Measurements from ENCODE around the gene KCNMA1. TPM values are rescaled to one million over a fixed set of nuclear protein-coding genes. Genes with fewer than 3 reads are reported as not detected.
A peak's percentile ranks its signal among the peaks of the same experiment; 100 is the strongest.

KCNMA1 gene
- total and polyA plus RNA-seq, 9 of the 15 experiments (the other 6 are each of a cell fraction or from before 2014, with no cell fraction given), result 0.01 to 0.95 (median 0.15) TPM; not detected in 4

GRCh38 chr10:76962851-76963250 is 674.8 kb downstream of the KCNMA1 start:
- 0% methylated on average over 4 of the region's 4 CpGs for WGBS (ENCODE audit: insufficient coverage, low coverage, missing lambda C conversion rate)
- ChIA-PET CTCF (ENCODE audit: low intra/inter-chr PET ratio) (no interaction called here), POLR2A (no interaction called here)
- Histone ChIP-seq H3K27ac (ENCODE audit: extremely low read depth, low read depth, low read length) (no peak overlapping the region), H3K4me2 (ENCODE audit: insufficient read depth, low read length) (no peak overlapping the region), H3K27me3 (ENCODE audit: control insufficient read depth in 2 of 2, insufficient read depth in 2 of 2, low read length in 2 of 2) (no peaks in the 10 kb centered on the region), H3K9me3 (replicated peaks; ENCODE audit: control insufficient read depth, insufficient read depth, low read depth, low read length) (no peaks in the 10 kb centered on the region), H3K4me1 (replicated peaks in 1 of 2; ENCODE audit: control insufficient read depth in 2 of 2, insufficient read depth in 2 of 2, low read length in 2 of 2) (no peaks in the 10 kb centered on the region), H4K20me1 (replicated peaks; ENCODE audit: control insufficient read depth, insufficient read depth, low read length) (no peaks in the 10 kb centered on the region), H2AFZ (ENCODE audit: low read depth, low read length) (no peak overlapping the region), H3K36me3 (ENCODE audit: control insufficient read depth, insufficient read depth, low read length) (no peaks in the 10 kb centered on the region), H3K9ac (ENCODE audit: insufficient read depth in 1 of 2, low read depth in 2 of 2, low read length in 2 of 2) (no peak overlapping the region), H3K79me2 (ENCODE audit: control insufficient read depth, insufficient read depth, low read length) (no peaks in the 10 kb centered on the region), H3K4me3 (no peak overlapping the region), H3K9me1 (ENCODE audit: control insufficient read depth, insufficient read depth, low read length) (no peaks in the 10 kb centered on the region)
- no TSS peak for BruUV-seq (replicated peaks)
- DNase-seq (ENCODE audit: extremely low read depth in 1 of 4, low spot score in 3 of 4) (no peak), FAIRE-seq (peak; percentile 32), ATAC-seq (no peak)
- in situ Hi-C loops (cut with MboI), result no loop called here
- TF ChIP-seq NBN (IDR thresholded peaks at IDR 0.05; ENCODE audit: low read depth) (no peak), MEIS2 (IDR thresholded peaks at IDR 0.05; ENCODE audit: partially characterized antibody) (no peak), TEAD1 (CRISPR knock-in tag; IDR thresholded peaks at IDR 0.05) (no peak), SMARCB1 (IDR thresholded peaks at IDR 0.05; ENCODE audit: insufficient read length, low read depth) (no peak)
- intact Hi-C loops (cut with micrococcal nuclease), result no loop called here

- intact Hi-C loops (cut with micrococcal nuclease) (no loop called here), in situ Hi-C loops (cut with MboI) (no loop called here)
- no TSS peak for BruUV-seq (replicated peaks)
- Histone ChIP-seq H3K4me1 (replicated peaks in 1 of 2; ENCODE audit: control insufficient read depth in 2 of 2, insufficient read depth in 2 of 2, low read length in 2 of 2) (no peaks in the 10 kb centered on the region), H3K79me2 (ENCODE audit: control insufficient read depth, insufficient read depth, low read length) (no peaks in the 10 kb centered on the region), H3K36me3 (ENCODE audit: control insufficient read depth, insufficient read depth, low read length) (no peaks in the 10 kb centered on the region), H3K9ac (ENCODE audit: insufficient read depth in 1 of 2, low read depth in 2 of 2, low read length in 2 of 2) (no peak overlapping the region), H3K9me3 (replicated peaks; ENCODE audit: control insufficient read depth, insufficient read depth, low read depth, low read length) (no peaks in the 10 kb centered on the region), H3K9me1 (ENCODE audit: control insufficient read depth, insufficient read depth, low read length) (no peaks in the 10 kb centered on the region), H4K20me1 (replicated peaks; ENCODE audit: control insufficient read depth, insufficient read depth, low read length) (no peaks in the 10 kb centered on the region), H3K4me3 (no peak overlapping the region), H3K4me2 (ENCODE audit: insufficient read depth, low read length) (no peak overlapping the region), H3K27ac (ENCODE audit: extremely low read depth, low read depth, low read length) (no peak overlapping the region), H3K27me3 (ENCODE audit: control insufficient read depth in 2 of 2, insufficient read depth in 2 of 2, low read length in 2 of 2) (no peaks in the 10 kb centered on the region), H2AFZ (ENCODE audit: low read depth, low read length) (no peak overlapping the region)
- 0% methylated on average over 5 of the region's 5 CpGs for WGBS (ENCODE audit: insufficient coverage, low coverage, missing lambda C conversion rate)
- no peak for FAIRE-seq
- POLR2A ChIA-PET, result no interaction called here
- CTCF ChIA-PET (ENCODE audit: low intra/inter-chr PET ratio), result no interaction called here
- ATAC-seq, result no peak
- DNase-seq (ENCODE audit: extremely low read depth in 1 of 4, low spot score in 3 of 4), result no peak
- TF ChIP-seq MLLT1 (IDR thresholded peaks at IDR 0.05) (no peak), MYBL2 (IDR thresholded peaks at IDR 0.05; ENCODE audit: low read depth) (no peak), MYBL2 (CRISPR knock-in tag; IDR thresholded peaks at IDR 0.05; ENCODE audit: borderline replicate concordance) (no peak), LCOR (CRISPR knock-in tag; IDR thresholded peaks at IDR 0.05) (no peak), SNIP1 (IDR thresholded peaks at IDR 0.05; ENCODE audit: low read depth) (no peak), THRB (CRISPR knock-in tag; conservative IDR thresholded peaks at IDR 0.05) (no peak), ARID3B (CRISPR knock-in tag; IDR thresholded peaks at IDR 0.05; ENCODE audit: borderline replicate concordance) (no peak), HNRNPL (IDR thresholded peaks at IDR 0.05; ENCODE audit: low read depth, low read length) (no peak), KAT2B (IDR thresholded peaks at IDR 0.05; ENCODE audit: low read depth, low read length) (no peak), RBM17 (IDR thresholded peaks at IDR 0.05; ENCODE audit: borderline replicate concordance, low read depth, low read length) (no peak)
Measured at GRCh38 chr10:76961841-76962240, 675.8 kb downstream of the KCNMA1 start.
